Hematopoietic multipotent progenitor cell treated with erythropoietin and hydrocortisone succinate and interleukin-3 and kit ligand, for 6 days (in vitro differentiated cells): ENCODE results near the gene ZCCHC2.

Experiments
- DNase-seq: peaks from one replicate; pipeline ENCODE4 v3.0.0-alpha.2; 2015

Gene ZCCHC2

GRCh38 chr18:62512532-62512931 lies 10.3 kb upstream of the ZCCHC2 start:
- DNase-seq: no peak

GRCh38 chr18:62512996-62513395 lies 9.8 kb upstream of the ZCCHC2 start:
- DNase-seq: no peak

- DNase-seq: peak; percentile 20
Measured at GRCh38 chr18:62514570-62514969, 8.3 kb upstream of the ZCCHC2 start.

- no peak for DNase-seq
Measured at GRCh38 chr18:62516242-62516641, 6.6 kb upstream of the ZCCHC2 start.

GRCh38 chr18:62518460-62519375 lies 4.1 kb upstream of the ZCCHC2 start:
- no peak for DNase-seq

- no peak for DNase-seq
Measured at GRCh38 chr18:62519684-62520083, 3.1 kb upstream of the ZCCHC2 start.

DNA sequence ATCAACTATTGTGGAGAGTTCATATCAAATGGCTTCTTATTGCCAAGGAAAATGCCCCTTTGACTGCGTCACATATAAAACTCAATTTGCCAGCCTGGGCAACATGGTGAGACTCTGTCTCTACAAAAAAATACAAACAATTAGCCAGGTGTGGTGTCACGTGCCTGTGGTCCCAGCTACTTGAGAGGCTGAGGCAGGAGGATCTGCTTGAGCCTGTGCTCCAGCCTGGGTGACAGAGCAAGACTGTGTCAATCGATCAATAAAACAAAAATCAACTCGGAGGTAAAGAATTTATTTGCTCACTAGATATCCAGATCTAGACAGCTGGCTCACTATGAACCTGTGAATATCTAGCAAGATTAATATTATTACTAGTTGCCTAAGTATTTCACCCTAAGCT lies 1.7 kb upstream of the ZCCHC2 start:
- DNase-seq: no peak

DNA sequence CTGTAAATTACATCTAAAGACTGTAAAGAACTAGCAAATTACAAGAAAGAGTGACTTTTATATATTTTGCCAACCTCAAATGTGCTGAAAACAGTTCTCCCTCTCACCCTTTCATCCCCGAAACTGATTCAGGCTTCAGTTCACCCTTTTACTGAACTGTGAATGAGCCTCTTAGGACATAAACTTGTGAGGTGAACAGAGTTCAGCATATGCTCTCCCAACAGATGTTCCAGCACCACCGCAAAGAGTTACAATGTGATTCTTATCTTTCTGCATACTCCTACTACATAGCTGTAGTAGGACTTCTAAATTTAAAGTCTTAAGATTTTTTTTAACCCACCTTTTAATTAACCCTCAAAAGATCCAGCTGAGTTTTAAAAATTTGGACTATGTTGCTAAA lies 1.2 kb upstream of the ZCCHC2 start:
- DNase-seq: peak; percentile 67

GRCh38 chr18:62522178-62522503 lies 684 bp upstream of the ZCCHC2 start:
- no peak for DNase-seq

- no peak for DNase-seq
Measured at GRCh38 chr18:62523255-62523588, 397 bp downstream of the ZCCHC2 start.

DNA sequence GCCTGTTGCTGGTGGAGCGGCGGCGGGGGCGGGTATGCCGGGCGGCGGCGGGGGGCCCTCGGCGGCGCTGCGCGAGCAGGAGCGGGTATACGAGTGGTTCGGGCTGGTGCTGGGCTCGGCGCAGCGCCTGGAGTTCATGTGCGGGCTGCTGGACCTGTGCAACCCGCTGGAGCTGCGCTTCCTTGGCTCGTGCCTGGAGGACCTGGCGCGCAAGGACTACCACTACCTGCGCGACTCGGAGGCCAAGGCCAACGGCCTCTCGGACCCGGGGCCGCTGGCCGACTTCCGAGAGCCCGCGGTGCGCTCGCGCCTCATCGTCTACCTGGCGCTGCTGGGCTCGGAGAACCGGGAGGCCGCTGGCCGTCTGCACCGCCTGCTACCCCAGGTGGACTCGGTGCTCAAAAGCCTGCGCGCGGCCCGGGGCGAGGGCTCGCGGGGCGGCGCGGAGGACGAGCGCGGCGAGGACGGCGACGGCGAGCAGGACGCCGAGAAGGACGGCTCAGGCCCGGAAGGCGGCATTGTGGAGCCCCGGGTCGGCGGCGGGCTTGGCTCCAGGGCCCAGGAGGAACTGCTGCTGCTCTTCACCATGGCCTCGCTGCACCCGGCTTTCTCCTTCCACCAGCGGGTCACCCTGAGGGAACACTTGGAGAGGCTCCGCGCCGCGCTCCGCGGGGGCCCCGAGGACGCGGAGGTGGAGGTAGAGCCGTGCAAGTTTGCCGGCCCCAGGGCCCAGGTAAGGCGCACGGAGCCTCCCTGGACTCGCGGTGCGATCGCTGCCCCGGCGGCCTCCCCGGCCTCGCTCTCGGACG lies 1.0 kb downstream of the ZCCHC2 start:
- DNase-seq: peak; percentile 58

- DNase-seq: peak; percentile 71
Measured at GRCh38 chr18:62524440-62525200, 1.8 kb downstream of the ZCCHC2 start.

GRCh38 chr18:62525608-62526007 lies 2.8 kb downstream of the ZCCHC2 start:
- DNase-seq: peak; percentile 53

DNA sequence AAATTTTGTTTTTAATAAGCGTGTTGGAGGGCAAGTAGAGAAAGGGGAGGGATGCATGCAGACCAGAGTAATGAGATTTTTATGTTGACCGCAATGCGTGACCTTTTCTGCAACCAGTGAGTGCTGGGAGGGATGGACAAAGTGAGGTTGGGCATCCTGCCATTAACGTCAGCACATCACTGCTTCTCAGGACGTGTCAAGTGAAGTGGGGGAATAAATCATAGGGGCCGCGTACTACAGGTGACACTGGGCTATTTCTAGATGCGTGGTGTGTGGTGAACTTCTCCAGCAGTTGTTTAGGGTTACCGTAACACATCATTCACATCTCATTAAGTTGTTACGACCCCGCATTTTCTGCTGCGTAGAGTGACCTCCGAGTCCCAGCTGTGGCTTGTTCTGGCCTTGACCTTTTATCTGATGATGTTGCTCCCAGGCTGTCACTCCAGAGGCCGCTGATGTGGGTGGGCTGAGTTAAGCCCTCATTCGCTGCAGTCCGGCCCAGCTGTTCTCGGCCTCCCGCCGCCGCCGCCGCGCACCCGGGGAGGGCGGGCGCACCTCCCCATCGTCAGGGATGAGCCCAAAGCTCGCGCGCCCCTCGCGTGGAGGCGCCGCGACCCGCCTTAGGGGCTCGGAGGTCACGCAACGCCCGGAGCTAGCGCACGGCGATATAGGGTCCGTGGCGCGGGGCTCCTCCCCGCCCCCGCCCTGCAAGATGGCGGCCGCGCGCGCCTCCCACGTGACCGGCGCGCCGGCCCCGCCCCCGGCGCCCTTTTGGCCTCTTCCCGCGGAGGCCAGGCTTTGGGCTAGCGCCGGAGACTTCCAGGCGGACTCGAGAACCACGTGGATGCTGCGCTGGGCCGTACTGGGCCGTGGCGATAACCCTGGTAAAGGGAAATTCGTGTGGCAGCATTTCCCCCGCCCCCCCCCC lies 3.5 kb downstream of the ZCCHC2 start:
- peak; percentile 93 for DNase-seq

GRCh38 chr18:62529597-62529996 lies 6.8 kb downstream of the ZCCHC2 start:
- no peak for DNase-seq

- DNase-seq: no peak
Measured at GRCh38 chr18:62531078-62531477, 8.3 kb downstream of the ZCCHC2 start.

- no peak for DNase-seq
Measured at GRCh38 chr18:62531931-62532330, 9.1 kb downstream of the ZCCHC2 start.

DNA sequence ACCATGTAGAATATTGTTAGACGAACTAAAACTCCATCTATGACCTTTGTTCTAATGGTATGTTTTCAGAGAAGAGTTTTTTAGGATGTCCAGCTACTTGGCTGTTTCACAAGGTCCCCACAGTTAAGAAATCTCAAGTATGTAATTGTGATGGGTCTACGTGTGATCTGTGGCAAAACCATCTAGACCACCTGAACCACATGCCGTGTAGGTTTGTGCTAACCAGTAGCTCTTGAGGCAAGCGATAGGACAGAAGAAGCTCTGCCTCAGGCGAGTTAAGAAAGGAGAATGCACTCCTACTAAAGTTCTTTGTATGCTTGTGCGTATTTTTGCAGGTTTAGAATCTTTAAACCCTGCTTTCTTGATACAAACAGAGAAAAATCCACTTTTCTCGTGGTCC lies 13.2 kb downstream of the ZCCHC2 start:
- DNase-seq: no peak

- DNase-seq: no peak
Measured at GRCh38 chr18:62537042-62537894, 14.4 kb downstream of the ZCCHC2 start.

DNA sequence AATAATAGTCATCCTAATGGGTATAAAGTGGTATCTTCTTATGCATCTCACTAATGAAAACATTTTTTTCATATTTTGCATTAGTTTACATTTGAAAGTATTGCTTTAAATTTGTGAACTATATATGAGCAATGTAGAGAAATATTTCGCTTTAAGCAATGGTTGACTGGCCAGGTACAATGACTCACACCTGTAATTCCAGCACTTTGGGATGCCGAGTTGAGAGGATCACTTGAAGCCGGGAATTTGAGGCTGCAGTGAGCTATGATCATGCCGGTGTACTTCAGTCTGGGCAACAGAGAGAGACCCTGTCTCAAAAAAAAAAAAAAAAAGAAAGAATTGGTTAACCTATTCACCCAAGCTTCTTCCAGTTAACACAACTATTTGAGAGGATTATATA lies 15.1 kb downstream of the ZCCHC2 start:
- DNase-seq: no peak

DNA sequence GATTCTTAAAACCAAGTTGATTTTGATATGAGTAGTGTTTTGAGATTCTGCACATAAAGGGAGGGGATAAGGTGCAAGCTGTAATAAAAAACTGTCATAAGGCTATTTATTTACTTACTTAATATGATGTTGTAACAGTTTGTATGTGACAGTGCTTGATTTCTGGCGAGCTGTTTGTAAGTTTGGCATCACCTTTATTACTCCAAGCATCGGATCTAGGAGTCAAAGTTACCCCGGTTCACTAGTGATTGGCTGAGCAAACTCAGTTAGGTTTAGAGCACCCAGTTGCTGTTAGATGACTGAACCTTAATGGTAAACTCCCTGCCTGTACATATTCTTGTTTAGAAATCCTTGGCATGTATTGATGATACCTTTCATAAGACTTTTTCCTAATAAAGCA lies 16.1 kb downstream of the ZCCHC2 start:
- no peak for DNase-seq
